Effector CD8-positive, alpha-beta T cell (primary cell): ENCODE measurements around the gene LANCL2.
"Not testable (repeated sequence)": the region's sequence is repeated elsewhere in the genome, so short reads cannot be mapped to it uniquely, and the experiment has no call there.

Experiments used
- DNase-seq: peaks from one replicate; lab custom pipeline; 2025; lab: John Stamatoyannopoulos, UW

The LANCL2 gene

DNA sequence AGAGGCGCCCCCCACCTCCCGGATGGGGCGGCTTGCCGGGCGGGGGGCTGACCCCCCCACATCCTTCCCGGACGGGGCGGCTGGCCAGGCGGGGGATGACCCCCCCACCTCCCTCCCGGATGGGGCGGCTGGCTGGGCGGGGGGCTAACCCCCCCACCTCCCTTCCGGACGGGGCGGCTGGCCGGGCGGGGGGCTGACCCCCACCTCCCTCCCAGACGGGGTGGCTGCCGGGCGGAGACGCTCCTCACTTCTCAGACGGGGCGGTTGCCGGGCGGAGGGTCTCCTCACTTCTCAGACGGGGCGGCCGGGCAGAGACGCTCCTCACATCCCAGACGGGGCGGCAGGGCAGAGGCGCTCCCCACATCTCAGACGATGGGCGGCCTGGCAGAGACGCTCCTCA, 37.4 kb downstream of the LANCL2 start:
- DNase-seq, result not testable (repeated sequence)

DNA sequence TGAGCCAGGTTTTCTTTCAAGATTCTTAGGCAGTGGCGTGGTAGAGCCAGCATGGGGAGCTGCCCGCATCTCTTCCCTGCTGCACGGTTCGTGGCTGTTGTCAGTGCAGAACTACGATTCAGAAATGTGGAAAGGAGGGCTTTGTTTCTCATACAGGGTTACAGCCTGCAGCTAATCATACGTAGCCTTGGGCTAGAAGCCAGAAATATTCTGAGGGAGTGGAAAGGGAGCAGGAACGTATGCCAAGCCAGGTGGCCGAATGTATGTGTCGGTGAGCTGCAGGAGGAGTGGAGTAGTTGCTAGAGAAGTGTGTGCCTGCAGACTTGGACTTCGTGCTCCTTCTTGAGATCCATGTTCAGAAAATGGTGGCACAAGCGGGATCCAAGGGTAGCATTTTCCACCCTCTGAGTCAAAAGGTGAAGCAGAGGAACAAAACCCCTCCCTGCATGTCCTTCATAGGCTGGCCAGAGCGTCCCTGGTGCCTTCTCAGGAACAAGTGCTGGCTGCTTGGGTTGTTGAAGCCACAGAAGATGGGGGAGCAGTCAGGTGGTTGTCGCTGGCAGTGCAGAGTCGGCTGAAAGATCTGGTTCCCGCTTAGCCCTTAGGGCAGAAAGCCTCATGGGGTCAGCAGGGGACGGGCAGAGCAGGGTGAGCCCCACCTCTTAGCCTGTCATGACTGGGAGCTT, 40.9 kb downstream of the LANCL2 start:
- no peak for DNase-seq

DNA sequence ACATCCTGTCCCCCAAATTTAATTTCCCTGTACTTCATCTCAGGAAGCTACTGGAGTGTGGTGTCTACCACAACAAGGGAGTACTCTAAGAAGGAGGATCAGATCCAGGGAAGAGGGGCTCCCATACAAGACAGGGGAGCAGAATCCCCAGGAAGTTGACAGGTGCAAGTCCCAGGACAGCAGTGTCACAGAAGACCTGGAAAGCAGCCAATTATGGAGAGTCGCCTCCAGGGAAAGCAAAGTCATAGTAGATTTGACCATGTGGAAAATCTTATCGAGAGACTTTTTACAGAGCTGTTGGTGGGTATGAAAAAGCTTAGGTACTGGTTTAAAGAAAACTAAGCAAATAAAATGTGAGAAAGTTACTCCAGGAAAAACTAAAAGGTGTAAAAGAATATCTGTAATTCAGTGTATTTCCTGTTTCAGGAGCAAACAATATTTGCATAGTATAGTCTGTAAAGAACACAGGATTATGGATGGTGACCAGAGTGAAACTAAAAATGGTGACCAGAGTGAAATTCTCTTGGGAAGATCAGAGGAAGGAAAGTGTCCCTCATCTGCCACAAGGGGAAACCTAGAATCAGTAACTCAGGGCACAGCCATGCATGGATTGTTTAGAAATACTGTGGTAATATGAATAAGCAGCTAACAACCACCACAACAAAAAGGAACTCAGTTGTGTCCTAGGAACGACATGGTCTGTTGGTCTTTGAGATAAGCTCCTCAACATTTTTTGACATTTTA, 44.5 kb downstream of the LANCL2 start:
- DNase-seq, result no peak

DNA sequence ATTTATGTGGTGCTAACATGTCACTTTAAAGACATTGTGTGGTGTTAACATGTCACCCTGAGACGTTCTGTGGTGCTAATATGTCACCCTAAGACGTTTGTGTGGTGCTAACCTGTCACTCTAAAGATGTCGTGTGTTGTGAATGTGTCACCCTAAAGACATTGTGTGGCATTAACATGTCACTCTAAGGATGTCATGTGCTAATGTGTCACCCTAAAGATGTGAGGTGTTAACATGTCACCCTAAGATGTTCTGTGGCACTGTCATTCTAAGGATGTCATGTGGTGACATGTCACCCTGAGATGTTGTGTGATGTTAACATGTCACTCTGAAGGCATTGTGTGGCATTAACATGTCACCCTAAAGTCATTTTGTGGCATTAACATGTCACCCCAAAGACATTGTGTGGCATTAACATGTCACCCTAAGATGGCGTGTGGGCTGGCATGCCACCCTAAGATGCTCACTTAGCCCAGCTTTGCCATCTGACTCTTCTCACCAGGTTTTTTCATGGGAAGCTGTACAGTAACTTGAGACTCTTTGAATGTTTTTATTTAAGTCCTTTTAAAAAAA, 45.6 kb downstream of the LANCL2 start:
- DNase-seq, result no peak

DNA sequence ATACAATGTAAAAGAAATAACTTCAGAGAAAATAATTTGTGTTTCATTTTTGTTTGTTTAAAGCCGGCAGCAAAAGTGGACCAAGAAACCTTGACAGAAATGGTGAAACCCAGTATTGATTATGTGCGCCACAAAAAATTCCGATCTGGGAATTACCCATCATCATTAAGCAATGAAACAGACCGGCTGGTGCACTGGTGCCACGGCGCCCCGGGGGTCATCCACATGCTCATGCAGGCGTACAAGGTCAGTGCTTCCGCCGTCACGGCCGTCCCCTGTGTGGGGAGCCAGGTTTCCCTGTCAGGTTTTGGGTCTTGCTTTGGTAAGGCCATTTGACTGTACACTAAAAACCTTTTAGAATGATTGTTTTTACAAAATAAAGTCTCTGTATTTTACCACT, 46.7 kb downstream of the LANCL2 start:
- DNase-seq, result no peak

DNA sequence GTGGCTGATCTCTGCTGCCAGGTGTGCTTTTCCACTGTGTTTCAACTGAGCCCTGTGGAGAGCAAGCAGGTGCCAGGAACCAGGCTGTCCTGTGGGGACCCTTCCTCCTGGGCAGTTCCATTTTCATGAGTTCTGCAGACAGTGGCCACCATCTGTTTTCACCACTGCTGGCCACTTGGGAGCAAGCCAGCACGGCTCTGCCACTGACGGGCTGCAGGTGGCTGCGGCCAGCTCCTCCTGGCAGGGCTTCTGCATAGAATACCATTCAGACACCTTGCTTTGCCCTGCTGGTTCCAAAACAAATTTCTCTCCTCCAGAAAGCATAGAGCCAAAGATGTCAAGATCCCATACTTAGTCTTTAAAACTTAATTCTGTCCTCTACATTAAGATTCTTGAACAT, 48.3 kb downstream of the LANCL2 start:
- DNase-seq, result no peak

DNA sequence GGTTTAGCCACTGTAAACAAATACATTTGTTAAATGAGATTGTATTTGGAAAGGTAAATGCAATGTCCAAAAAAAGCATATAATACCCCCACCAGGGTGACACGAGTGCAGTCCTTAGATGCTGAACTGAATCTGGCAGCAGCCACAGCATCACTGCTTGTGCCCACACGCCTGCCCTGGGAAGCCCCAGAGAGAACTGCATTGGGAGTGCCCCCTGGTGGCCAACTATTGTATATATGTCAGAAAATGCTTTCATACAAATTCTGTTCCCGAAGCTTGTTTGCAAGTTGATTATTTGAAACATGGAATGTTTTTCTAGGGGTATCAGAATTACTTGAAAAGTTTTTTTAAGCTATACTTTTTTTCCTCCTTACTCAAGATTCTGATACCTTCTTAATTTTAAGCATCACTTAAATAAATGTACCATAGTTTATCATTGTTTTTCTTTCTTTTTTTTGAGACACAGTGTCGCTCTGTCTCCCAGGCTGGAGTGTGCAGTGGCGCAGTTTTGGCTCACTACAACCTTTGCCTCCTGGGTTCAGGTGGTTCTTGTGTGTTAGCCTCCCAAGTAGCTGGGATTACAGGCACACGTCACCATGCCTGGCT, 50.1 kb downstream of the LANCL2 start:
- DNase-seq, result peak; percentile 74

DNA sequence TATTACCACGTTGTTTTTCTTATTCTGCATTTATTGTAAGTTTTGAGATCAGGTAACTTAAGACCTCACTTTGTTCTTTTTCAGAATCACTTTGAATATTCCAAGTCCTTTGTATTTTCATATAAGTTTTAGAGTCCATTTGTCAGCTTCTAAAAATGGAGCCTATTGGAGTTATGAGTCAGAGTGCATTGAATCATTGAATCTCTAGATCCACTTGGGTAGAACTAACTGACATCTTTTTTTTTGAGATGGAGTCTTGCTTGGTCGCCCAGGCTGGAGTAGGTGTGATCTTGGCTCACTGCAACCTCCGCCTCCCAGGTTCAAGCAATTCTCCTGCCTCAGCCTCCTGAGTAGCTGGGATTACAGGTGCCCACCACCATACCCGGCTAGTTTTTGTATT, 52.3 kb downstream of the LANCL2 start:
- not testable (repeated sequence) for DNase-seq

DNA sequence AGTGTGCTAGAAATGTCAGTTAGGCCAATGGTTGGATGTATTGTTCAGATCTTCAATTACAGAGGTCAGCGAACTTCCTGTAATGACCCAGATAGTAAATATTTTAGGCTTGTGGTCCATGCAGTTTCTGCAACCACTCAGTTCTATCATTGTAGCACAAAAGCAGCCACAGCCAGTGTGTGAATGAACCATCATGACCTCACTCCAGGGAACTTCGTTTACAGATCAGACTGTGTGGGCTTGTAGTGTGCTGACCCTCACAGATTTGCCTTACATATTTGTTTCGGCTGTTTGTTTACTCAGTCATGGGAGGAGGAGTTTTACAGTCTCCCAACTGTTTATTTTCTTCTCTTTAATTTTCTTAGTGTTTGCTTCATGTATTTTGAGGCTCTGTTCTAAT, 55.4 kb downstream of the LANCL2 start:
- no peak for DNase-seq

DNA sequence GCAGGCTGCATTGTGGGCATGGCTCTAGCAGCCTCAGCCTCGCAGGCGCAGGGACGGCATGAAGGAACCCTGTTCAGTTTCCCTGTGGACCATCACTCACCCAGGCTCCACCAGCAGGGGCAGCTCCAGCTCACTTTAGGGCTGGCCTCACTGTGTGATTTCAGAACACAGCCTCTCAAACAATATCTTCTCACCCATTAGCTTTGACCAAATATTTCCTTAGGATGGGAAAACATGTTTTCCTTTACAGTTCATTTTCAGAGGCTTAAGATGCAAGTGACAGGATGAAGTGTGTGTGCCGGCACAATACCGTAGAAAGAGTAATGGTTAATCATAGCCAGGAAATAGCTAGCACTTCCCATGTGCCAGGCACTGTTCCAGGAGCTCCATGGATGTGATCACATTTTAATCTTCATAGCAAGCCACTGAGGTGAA, 58.2 kb downstream of the LANCL2 start:
- DNase-seq, result no peak

DNA sequence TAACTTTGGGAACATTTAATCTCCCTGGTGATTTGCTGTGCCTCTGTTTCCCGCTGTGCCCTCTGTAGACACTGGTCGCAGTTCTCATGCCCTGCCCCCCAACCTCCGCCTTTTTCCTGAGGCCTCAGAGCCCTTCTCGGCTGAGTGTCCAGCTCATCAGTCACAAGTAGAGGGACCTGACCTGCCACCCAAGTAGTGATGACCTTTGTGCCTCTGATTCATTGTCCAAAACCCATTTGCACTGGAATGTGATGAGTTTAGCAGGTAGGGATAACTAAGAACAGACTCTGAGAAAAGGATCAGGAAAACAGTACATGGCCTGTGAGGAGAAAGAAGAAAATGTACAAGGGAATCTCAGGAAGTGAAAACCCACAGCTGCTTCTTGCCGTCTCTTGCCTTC, 58.8 kb downstream of the LANCL2 start:
- DNase-seq, result no peak

DNA sequence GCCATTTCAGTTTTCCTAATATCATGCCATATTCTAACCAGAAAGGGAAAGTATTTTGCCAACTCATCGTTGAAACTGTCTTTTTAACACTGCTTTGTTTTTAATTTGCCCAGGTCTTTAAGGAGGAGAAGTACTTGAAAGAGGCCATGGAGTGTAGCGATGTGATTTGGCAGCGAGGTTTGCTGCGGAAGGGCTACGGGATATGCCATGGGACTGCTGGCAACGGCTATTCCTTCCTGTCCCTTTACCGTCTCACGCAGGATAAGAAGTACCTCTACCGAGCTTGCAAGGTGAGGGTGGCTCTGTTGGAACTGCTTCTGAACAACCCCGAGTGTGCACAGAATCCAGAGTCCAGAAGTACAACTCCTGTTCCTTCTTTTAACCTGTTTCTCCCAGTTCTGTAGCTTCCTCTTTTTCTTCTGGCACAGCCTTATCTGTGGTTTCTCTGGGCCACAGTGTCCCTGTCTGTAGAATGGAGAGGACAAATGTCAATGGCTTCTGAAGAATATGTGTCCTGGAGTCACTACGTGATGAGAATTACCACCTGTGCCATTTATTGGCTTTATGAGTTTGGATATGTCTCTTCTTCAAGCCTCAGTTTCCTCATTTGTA, 60.1 kb downstream of the LANCL2 start:
- no peak for DNase-seq

DNA sequence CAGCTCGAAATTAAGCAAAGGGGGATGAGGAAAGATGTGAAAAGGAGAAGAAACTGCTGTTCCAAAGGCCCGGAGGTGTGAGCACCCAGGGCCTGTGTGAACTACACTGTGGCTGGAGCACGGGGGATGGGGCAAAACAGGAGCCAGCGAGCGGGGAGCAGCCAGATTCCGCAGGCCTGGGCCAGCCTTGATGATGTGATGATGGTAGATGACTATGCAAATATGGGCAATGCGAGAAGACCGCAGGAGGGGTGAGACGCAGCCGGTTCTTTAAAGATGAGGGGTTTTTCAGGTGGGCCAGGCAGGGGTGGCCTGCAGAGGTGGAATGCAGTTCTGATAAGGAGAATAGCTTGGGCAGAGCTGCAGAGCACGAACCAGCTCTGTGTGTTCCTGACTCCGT, 61.5 kb downstream of the LANCL2 start:
- no peak for DNase-seq

DNA sequence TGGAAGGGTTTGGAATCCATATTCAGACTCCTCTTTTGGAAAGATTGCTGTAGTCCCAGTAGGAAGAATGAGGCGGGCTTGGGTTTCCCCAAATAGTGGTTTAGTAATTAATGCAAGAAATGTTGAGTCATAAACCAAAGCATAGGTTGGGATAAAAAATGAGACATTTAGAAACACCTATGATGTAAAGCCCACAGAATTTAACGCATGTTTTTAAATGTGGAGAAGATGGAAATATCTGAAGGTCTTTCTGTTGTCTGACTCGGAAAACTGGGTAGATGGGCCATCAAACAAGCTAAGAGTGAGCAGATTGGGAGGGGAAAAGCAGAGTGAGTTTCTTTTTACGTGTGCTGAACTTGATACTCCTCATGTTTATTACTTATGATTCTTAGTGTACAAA, 62.2 kb downstream of the LANCL2 start:
- no peak for DNase-seq

DNA sequence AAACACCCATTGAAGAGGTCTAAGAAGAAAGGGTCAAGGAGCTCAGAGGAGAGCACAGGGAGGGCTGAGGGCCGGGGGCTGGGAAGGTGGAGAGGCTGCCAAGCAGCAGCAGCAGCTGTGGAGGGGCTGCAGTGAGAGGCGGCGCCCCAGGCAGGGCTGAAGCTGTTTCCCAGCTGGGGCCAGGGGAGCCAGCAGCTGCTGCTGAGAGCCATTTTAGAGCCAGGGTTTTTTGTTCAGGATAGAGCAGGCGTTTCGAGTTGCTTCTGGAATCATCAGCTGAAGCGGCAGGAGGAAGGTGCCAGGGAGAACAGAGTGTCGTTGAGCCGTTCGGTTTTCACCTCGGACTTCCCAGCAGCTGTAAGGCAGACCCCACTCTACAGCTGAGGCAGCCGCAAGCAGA, 62.7 kb downstream of the LANCL2 start:
- no peak for DNase-seq

DNA sequence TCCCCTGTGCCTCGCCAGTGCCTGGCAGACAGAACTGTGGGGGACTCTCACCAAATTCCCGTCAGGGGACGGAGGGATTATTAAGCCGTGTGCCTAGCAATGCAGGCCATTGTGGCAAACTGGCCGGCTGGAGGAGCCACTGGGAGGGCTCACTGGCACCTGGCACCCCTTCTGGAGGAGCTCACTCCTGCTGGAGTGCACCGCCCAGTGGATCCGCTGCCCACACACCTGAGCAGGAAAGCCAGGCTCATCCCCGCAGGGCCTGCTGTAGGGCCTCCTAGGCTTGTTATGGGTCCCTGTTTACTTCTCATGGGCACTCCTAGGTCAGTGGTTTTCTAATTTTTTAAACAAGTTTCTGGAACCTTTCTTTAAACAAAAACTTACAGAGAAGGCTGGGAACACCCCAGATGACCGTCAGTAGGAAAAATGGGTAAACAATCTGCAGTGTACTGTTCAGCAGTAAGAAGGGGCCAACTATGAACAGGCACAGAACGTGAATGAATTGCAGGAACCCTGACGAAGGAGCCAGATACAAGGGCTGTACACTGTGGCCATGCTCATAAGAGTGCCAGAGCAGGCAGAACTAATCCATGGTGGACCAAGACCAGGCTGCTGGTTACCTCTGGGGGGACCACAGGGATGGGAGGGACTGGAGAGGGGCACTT, 64.8 kb downstream of the LANCL2 start:
- no peak for DNase-seq

DNA sequence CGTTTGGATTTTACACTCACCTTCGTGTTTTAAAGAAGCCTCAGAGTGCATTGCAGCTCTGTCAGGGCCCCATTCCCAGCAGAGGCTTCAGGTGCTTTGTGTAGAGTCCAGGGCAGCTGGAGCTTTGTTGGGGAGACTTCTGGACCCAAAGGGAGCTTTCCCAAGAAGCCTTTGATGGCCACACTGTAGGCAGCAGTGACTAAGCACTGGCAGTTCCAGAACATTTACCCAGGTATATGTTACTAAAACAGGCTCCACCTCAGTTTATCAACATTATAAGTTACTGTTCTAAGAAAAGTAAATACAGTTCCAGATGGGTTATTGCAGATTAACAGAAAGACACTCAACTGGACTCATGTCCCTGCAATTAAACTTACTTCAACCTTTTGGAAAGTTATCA, 66.8 kb downstream of the LANCL2 start:
- DNase-seq, result no peak

DNA sequence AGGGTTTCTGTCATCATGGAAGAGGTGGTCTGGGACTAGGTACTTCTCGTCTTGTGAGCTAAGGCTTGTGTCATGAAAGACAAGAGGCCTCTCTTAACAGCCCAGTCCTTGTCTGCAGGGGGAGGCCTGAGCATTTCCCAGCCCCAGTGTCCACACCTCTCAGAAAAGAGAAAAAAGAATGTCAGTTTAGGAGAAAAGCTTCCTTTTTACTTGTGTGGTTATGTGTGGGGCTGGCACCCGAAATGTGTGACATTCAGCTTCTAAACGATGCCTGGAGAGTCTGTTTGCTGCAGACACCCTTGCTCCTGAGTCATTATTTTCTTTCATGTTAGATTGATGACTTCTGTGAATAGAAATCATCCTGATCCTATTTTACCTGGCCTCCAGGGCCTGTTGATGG, 67.4 kb downstream of the LANCL2 start:
- no peak for DNase-seq

DNA sequence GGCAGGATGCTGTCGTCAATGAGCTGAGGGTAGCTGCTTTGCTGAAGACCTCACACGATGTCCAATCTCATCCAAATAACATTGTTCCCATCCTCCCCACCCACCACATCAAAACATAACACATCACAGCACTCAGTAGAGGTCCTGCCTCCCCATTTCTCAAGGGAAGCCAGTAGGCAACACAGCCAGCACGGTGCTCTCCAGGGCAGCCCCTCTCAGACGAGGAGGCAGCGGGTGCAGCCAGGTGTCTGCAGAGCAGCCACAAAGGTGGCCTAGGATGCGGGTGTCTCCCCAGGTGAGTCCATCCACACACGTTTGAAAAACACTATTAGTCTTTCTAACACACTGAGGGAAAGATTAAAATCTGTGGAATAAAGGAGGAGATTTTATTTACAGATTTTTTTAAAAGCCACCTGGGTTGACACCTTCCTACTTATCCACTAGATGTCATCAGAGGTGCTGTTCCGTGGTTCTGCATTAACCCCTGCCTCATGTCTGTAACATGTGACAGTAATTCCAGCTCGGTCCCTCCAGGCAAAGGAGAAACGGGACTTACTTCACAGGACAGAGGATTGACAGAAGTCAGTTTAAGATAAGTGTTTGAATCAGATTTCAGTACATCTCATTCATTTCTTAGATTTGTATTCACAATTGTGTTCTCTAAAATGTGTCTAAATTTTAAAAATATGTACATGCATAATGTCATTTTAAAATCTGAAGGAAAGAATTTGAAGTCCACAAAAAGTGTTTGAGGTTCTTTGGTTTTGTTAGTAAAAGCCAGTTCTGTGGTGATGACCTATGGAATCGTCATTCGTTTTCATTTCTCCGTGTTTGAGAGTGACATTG, 68.0 kb downstream of the LANCL2 start:
- no peak for DNase-seq

DNA sequence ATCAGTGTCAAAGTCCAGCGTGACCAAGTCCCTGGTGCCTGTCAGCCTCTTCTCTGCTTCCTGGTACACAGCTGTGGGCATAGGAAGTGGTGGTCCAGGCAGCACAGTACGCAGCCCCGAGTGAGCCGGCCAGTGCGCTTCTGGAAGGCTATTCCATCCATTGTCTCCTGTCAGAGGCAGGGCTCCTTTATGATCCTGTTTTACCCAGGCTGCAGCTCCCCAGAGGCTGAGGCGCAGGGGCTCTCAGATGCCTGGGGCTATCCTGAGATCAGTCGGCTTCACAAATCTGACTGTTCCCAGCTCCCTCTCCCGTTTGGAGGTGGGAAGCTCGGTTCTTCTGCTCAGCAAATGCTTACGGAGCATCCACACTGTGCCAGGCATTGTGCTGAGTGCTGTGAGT, 70.3 kb downstream of the LANCL2 start:
- no peak for DNase-seq

DNA sequence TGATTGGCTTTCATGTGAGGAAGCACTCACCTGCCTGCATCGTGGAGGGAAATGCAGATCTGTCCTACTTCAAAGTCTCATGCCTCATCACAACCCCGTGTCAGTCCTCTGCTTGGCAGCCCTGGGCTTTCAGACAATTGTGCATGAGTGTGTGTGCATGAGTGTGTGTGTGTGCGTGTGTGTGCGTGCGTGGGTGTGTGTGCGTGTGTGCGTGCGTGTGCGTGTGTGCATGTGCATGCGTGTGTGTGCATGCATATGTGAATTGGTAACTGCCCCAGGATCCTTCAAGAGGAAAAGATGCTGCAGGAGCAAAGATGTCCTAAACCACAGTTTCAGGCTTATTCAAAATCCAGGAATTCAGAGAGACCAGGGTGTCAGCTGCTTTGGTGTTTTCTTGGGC, 71.3 kb downstream of the LANCL2 start:
- no peak for DNase-seq
